Mesothelial cell of epicardium (in vitro differentiated cells): ENCODE data around the gene TPI1. TPM values are rescaled to one million over a fixed set of nuclear protein-coding genes. Genes with fewer than 3 reads are reported as not detected.

Experiments
- DNase-seq, 2 experiments: peaks; one replicate each; pipeline ENCODE4 v3.0.0; 2021; ENCODE audit warnings: low spot score in 2 of 2; ENCODE audit not compliant: unreplicated experiment in 2 of 2
- H3K27ac Mint-ChIP-seq: 2 replicates; pipeline ENCODE4 v1.8.0; 2021; ENCODE audit warnings: mixed read lengths
- H3K27me3 Mint-ChIP-seq: 2 replicates; pipeline ENCODE4 v1.8.0; 2021; ENCODE audit warnings: low read depth, mixed read lengths
- H3K36me3 Mint-ChIP-seq: 2 replicates; pipeline ENCODE4 v1.8.0; 2021; ENCODE audit warnings: mixed read lengths
- H3K4me1 Mint-ChIP-seq: 2 replicates; pipeline ENCODE4 v1.8.0; 2021; ENCODE audit warnings: mixed read lengths
- H3K4me3 Mint-ChIP-seq: 2 replicates; pipeline ENCODE4 v1.8.0; 2021; ENCODE audit warnings: mild to moderate bottlenecking, moderate library complexity, mixed read lengths
- H3K9me3 Mint-ChIP-seq: 2 replicates; pipeline ENCODE4 v1.8.0; 2021; ENCODE audit warnings: mixed read lengths
- CTCF ChIP-seq: fragments of 200-600 bp; sonication (generic); IDR thresholded peaks from one replicate; pipeline ENCODE4 v1.5.0; 2021; ENCODE audit warnings: antibody characterized with exemption; ENCODE audit not compliant: unreplicated experiment
- total RNA-seq: library from RNA; stranded (reverse); gene quantifications from 3 replicates; pipeline ENCODE4 v1.2.1, GENCODE V29; 2021

Gene TPI1
- total RNA-seq, 1 donor from 2014 or later: 473 TPM

GRCh38 chr12:6851153-6851920 is 16.0 kb upstream of the TPI1 start, which contains the start of gene CDCA3:
TSS of gene CDCA3 (minus strand) at chr12:6851286. CDS start at chr12:6850952, 334 bp downstream.
- no peaks in the 10 kb centered on the region for H3K27me3 Mint-ChIP-seq
- TF ChIP-seq CTCF: no peak
- DNase-seq: peak; percentile 85 to 94
- H3K4me3 Mint-ChIP-seq: peak within 1 kb of the TSS; percentile 95
- no peaks in the 10 kb centered on the region for H3K9me3 Mint-ChIP-seq
- peak within 1 kb of the TSS; percentile 96 for H3K27ac Mint-ChIP-seq
- peaks cover 32% of the 10 kb centered on the region for H3K4me1 Mint-ChIP-seq
- H3K36me3 Mint-ChIP-seq: peaks cover 19% of the 10 kb centered on the region

- Mint-ChIP-seq H3K9me3 (no peaks in the 10 kb centered on the region), H3K36me3 (peaks cover 17% of the 10 kb centered on the region), H3K4me3 (peak within 1 kb of the TSS; percentile 95), H3K4me1 (peaks cover 32% of the 10 kb centered on the region), H3K27me3 (no peaks in the 10 kb centered on the region), H3K27ac (peak within 1 kb of the TSS; percentile 96)
- peak; percentile 95 to 97 for DNase-seq
- TF ChIP-seq CTCF: no peak
Observed at GRCh38 chr12:6851921-6852650, 15.2 kb upstream of the TPI1 start, which contains the start of gene USP5. TSS of gene USP5 (plus strand) at chr12:6852150. CDS start at chr12:6852180, 30 bp downstream.

- no peaks in the 10 kb centered on the region for H3K27me3 Mint-ChIP-seq
- H3K9me3 Mint-ChIP-seq: no peaks in the 10 kb centered on the region
- peak overlapping the region; percentile 96 for H3K27ac Mint-ChIP-seq
- H3K4me1 Mint-ChIP-seq: peaks cover 32% of the 10 kb centered on the region
- peaks cover 21% of the 10 kb centered on the region for H3K36me3 Mint-ChIP-seq
- DNase-seq: peak in 1 of 2 experiments; percentile 51
- no peak for TF ChIP-seq CTCF
- peak overlapping the region; percentile 95 for H3K4me3 Mint-ChIP-seq
Observed at GRCh38 chr12:6852651-6853354, 14.5 kb upstream of the TPI1 start.

GRCh38 chr12:6853626-6854025 is 13.7 kb upstream of the TPI1 start:
- Mint-ChIP-seq H3K4me3 (peak overlapping the region; percentile 95), H3K9me3 (no peaks in the 10 kb centered on the region), H3K27me3 (no peaks in the 10 kb centered on the region), H3K36me3 (peaks cover 26% of the 10 kb centered on the region), H3K27ac (peak overlapping the region; percentile 96), H3K4me1 (peaks cover 32% of the 10 kb centered on the region)
- no peak for TF ChIP-seq CTCF
- no peak for DNase-seq

- Mint-ChIP-seq H3K9me3 (no peaks in the 10 kb centered on the region), H3K36me3 (peaks cover 24% of the 10 kb centered on the region), H3K27ac (peak overlapping the region; percentile 96), H3K4me1 (peaks cover 32% of the 10 kb centered on the region), H3K4me3 (peak overlapping the region; percentile 95), H3K27me3 (no peaks in the 10 kb centered on the region)
- no peak for TF ChIP-seq CTCF
- DNase-seq: no peak
Observed at GRCh38 chr12:6854036-6854435, 13.3 kb upstream of the TPI1 start.
